Hematopoietic multipotent progenitor cell treated with erythropoietin and hydrocortisone succinate and interleukin-3 and kit ligand, for 15 days (in vitro differentiated cells): ENCODE data around the gene RIC8A.
"Not testable (repeated sequence)": the region's sequence is repeated elsewhere in the genome, so short reads cannot be mapped to it uniquely, and the experiment has no call there.

Experiments
- DNase-seq: peaks from one replicate; pipeline ENCODE4 v3.0.0-alpha.2; 2015; ENCODE audit warnings: low spot score

The RIC8A gene

GRCh38 chr11:207208-207862 lies at the start of gene RIC8A, which contains the start of gene BET1L:
Gene RIC8A, plus strand, starts transcription at chr11:207708. Its CDS starts 1,147 bp downstream, at chr11:208855.
Gene BET1L, minus strand, starts transcription at chr11:207399. Its CDS starts 78 bp downstream, at chr11:207321.
- DNase-seq, result peak; percentile 94

GRCh38 chr11:180242-180641 lies 27.3 kb upstream of the RIC8A start:
- not testable (repeated sequence) for DNase-seq

DNA sequence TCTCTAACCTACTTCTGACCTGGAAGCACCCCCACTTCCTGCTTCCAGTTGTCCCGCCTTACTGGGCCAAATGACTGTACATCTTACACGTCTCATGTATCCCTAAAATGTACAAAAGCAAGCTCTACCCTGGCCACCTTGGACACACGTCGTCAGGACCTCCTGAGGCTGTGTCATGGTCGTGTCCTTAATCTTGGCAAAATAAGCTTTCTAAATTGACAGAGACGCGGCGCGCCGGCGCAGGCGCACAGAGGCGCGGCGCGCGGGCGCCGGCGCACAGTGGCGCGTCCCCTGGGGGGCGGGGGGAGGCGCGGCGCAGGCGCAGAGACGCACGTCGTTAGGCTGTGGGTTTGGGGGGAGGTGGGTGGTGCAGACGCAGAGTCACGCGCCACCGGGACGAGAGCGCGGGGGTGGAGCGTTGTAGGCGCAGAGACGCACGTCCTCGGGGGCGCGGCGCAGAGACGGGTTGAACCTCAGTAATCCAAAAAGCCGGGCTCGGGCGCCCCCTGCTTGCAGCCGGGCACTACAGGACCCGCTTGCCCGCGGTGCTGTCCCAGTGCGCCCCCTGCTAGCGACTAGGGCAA lies 18.2 kb upstream of the RIC8A start:
- not testable (repeated sequence) for DNase-seq

DNA sequence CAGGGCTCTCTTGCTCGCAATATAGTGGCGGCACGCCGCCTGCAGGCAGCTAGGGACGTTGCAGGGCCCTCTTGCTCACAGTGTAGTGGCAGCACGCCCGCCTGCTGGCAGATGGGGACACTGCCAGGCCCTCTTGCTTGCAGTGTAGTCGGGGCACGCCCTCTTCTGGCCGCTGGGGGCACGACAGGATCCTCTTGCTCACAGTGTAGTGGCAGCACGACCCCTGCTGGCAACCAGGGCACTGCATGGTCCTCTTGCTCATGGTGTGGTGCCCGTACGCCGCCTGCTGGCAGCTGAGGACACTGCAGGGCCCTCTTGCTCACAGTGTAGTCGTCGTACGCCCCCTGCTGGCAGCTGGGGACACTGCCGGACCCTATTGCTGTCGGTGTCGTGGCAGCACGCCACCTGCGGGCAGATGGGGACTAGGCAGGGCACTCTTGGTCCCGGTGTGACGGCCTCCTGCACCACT lies 17.6 kb upstream of the RIC8A start:
- DNase-seq, result not testable (repeated sequence)

DNA sequence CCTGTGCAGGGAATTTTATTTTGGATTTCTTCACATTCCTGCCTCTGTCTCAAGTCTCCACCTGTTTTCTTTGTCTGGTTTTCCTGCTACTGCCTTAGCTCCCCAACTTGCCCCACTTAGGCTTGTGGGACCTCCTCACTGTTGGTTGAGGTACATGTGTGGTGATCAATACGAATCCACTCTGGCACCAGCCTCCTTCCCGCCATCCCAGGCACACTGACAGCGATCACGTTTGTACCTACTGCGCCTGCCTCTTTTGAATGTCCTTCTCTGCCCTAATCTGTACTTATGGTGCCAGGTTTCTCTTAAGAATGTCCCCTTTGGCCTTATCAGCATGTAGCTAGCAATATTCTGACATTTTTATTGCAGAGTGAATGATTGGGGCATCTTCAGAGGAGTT lies 17.0 kb upstream of the RIC8A start:
- not testable (repeated sequence) for DNase-seq

DNA sequence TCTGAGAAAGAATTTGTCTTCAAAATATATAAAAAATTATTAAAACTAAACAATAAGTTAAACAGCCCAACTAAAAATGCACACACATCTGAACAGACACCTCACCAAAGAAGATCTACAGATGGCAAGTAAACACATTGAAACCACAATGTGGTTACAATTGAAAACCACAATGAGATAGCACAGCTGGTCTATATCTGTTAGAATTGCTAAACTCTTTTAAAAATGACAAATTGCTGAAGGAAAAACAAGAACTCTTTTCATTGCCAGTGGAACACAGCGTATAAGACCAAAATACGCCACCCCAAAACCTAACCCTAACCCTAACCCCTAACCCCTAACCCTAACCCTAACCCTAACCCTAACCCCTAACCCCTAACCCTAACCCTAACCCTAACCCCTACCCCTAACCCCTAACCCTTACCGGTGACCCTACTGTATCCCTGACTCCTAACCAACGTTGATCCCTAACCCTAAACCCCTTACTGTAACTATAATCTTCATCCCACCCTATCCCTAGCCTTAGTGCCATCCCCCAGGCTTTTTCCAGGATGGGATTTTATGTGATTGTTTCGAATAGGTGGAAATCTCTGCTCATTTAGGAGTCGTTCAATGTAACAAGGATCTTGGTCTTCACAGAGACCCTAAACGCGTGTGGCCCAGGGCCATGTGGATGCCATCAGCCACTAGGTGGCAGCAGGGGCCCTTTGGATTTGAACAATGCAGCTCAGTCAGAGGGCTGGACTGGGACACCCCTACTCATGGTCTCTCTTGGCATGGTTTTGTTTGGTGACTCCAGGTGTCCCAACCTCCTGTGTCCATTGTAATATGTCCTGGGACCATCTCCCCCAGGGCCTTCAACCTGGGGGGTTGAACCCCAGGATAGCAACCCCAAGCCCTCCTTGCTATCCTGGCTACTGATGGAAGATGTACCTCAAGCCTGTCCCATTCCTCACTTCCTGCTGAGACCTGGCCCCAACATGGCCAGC lies 15.7 kb upstream of the RIC8A start:
- DNase-seq, result not testable (repeated sequence)

- DNase-seq, result not testable (repeated sequence)
Measured at GRCh38 chr11:192674-193128, 14.8 kb upstream of the RIC8A start, which contains the start of gene SCGB1C1. Gene SCGB1C1, plus strand, starts transcription at chr11:193078. Its CDS starts 22 bp downstream, at chr11:193100.

DNA sequence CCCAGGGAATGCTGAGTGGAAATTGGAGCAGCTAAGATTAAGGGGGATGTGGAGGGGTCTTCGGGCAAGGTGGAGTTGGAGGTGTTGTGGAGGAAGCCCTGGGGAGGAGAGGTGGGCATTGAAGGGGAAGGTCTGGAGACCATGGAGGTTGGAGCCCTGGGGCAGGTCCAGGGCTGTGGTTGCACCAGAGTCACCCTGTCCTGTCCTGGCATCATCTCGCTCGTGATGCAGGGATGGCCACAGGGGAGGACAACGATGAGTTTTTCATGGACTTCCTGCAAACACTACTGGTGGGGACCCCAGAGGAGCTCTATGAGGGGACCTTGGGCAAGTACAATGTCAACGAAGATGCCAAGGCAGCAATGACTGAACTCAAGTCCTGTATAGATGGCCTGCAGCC lies 14.0 kb upstream of the RIC8A start:
- DNase-seq, result not testable (repeated sequence)

DNA sequence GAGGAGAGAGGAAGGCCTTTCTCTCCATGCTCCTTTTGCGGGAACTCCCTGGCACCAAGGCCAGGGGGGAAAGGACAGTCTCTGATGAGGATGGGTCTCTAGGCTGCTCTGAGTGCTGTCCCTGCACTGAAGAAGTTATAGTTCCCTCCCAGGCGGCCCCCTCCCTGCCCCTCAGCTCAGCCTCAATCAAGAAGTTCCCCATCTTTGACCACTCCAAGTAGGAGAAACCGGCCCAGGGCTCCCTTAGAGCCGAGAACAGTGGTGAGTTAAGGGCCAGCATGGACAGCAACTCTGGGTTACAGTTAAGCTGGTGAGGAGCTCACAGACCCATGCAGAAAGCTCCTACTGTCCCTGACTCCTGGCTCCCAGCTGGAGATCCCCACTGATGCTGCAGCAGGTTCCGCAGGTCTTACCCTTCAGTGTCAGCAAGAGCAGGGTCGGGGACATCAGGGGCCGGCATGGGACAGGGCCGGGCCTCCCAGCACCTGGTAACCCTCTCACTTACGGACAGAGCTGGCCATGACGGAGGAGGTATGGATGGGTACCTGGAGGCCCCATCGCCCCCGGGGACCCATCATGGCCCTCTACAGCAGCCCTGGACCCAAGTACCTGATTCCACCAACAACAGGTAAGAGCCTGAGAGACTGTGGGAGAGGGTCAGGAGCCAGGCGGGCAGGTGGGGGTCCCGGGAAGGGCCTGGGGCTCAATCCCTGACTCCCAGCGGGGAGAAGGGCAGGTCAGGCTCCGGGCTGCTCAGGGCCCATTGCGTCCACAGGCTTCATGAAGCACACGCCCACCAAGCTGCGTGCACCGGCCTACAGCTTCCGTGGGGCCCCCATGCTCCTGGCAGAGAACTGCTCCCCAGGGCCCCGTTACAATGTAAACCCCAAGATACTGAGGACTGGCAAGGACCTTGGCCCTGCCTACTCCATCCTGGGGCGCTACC lies 10.4 kb upstream of the RIC8A start:
- no peak for DNase-seq

- no peak for DNase-seq
Measured at GRCh38 chr11:197741-198235, 9.7 kb upstream of the RIC8A start.

GRCh38 chr11:198236-198806 lies 9.2 kb upstream of the RIC8A start:
- no peak for DNase-seq

DNA sequence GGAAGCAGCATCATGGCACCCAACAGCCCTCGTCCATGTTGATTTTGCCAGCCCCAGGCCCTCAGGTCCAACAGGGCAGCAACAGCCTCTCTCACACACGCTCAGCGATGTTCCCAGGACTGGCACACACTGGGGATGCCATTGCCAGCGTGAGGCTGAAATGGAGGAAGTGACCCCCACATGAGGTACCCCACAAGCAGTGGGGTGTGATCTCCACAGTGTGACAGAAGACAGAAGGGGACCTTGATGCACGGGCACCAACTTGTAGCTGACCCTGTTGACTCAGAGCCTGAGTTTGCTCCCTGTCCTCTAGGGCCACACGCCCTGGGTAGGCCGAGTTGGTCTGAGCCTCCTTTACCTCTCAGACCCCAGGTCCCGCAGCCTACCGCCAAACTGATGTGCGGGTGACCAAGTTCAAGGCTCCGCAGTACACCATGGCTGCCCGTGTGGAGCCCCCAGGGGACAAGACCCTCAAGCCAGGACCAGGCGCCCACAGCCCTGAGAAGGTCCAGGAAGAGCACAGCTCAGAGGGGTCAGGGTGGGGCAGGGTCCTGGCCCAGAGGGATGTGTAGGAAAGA lies 8.4 kb upstream of the RIC8A start:
- DNase-seq, result no peak

DNA sequence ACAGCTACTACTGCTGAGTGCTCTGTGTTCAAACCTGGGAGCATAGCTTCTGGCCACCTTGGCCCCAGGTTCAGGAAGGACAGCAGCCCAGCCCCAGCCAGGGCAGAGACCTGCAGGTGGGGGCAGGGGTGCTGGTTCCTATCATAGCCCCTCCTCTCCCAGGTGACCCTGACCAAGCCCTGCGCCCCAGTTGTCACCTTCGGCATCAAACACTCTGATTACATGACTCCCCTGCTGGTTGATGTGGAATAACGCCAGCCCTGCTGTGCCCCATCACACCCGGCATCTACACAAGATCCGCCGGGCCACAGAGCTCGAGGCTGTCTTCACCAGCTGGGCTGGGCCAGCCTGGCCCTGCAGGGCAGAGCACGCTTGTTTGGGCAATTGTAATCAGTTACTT lies 7.7 kb upstream of the RIC8A start:
- no peak for DNase-seq

- DNase-seq, result no peak
Measured at GRCh38 chr11:200224-201003, 7.1 kb upstream of the RIC8A start.

DNA sequence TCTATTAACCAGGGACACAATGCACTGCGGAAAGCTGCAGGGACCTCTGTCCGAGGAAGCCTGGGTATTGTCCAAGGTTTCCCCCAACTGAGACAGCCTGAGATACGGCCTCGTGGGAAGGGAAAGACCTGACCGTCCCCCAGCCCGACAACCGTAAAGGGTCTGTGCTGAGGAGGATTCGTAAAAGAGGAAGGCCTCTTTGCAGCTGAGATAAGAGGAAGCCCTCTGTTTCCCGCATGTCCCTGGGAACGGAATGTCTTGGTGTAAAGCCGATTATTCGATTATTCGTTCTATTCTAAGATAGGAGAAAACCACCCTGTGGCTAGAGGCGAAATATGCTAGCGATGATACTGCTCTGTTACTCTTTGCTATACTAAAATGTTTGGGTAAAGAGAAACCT lies 5.5 kb upstream of the RIC8A start:
- DNase-seq, result no peak

GRCh38 chr11:202490-202889 lies 5.0 kb upstream of the RIC8A start:
- DNase-seq, result no peak

GRCh38 chr11:203056-203944 lies 4.2 kb upstream of the RIC8A start:
- DNase-seq, result no peak

GRCh38 chr11:203945-204586 lies 3.4 kb upstream of the RIC8A start:
- DNase-seq, result no peak
